ENCODE data around the gene PFN1. TPM values are rescaled to one million over a fixed set of nuclear protein-coding genes. Genes with fewer than 3 reads are reported as not detected.

Gene PFN1
- total and polyA plus RNA-seq, 2 of the 8 experiments (the other 6 are each of a cell fraction or from before 2014, with no cell fraction given), result 1,355 to 1,949 TPM

- TF ChIP-seq CTBP2 (IDR thresholded peaks at IDR 0.05; ENCODE audit: borderline replicate concordance, insufficient read depth, insufficient read length, low read length) (no peak), SUZ12 (IDR thresholded peaks at IDR 0.05; ENCODE audit: low read length) (no peak), TEAD4 (IDR thresholded peaks at IDR 0.05; ENCODE audit: low read depth, low read length) (no peak), BRCA1 (IDR thresholded peaks at IDR 0.05; ENCODE audit: low read depth, low read length) (no peak), PHF8 (conservative IDR thresholded peaks at IDR 0.05; ENCODE audit: low read depth, low read length) (no peak), NRF1 (IDR thresholded peaks at IDR 0.05; ENCODE audit: low read depth, low read length) (no peak), JUND (IDR thresholded peaks at IDR 0.05; ENCODE audit: low read length) (no peak), TCF12 (IDR thresholded peaks at IDR 0.05; ENCODE audit: low read depth, low read length) (no peak), KDM5A (IDR thresholded peaks at IDR 0.05; ENCODE audit: low read length) (no peak)
These were observed 16.4 kb downstream of the PFN1 start, which contains the start of gene GP1BA (continued) for GRCh38 chr17:4931963-4932362.

Measured in H1 (cell line).